ENCODE data around the gene OPCML.

DNA sequence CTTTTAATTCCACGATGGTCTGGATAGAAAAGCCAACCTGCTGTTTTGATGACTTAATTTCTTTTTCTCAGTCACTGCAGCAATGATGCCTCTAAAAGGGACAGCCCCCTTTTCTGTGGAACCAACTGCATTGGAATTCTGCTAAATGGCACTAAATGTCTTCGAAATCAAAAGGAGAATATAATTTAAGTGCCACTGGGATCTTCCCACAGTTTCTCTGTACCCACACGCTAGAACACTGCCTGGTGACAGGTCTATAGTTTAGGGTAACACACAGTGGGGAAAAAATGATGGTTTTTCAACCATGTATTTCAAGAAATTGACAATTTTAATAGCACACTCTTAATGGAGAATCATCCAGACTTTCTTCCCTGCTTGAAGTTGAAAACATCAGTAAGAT is 182.3 kb downstream of the OPCML start:
- TF ChIP-seq, protein P1, sequence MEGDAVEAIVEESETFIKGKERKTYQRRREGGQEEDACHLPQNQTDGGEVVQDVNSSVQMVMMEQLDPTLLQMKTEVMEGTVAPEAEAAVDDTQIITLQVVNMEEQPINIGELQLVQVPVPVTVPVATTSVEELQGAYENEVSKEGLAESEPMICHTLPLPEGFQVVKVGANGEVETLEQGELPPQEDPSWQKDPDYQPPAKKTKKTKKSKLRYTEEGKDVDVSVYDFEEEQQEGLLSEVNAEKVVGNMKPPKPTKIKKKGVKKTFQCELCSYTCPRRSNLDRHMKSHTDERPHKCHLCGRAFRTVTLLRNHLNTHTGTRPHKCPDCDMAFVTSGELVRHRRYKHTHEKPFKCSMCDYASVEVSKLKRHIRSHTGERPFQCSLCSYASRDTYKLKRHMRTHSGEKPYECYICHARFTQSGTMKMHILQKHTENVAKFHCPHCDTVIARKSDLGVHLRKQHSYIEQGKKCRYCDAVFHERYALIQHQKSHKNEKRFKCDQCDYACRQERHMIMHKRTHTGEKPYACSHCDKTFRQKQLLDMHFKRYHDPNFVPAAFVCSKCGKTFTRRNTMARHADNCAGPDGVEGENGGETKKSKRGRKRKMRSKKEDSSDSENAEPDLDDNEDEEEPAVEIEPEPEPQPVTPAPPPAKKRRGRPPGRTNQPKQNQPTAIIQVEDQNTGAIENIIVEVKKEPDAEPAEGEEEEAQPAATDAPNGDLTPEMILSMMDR (IDR thresholded peaks at IDR 0.05; ENCODE audit: insufficient read depth, low read length, poor library complexity, severe bottlenecking), result no peak
- TF ChIP-seq EZH2phosphoT487 (conservative IDR thresholded peaks at IDR 0.05; ENCODE audit: low read length), result no peak
